ENCODE results near the gene PRELID3B. TPM values are rescaled to one million over a fixed set of nuclear protein-coding genes. Genes with fewer than 3 reads are reported as not detected.

PRELID3B gene
- total and polyA plus RNA-seq, 2 of the 13 experiments (the other 11 are each of a cell fraction or from before 2014, with no cell fraction given): 23.3 to 42.6 TPM

DNA sequence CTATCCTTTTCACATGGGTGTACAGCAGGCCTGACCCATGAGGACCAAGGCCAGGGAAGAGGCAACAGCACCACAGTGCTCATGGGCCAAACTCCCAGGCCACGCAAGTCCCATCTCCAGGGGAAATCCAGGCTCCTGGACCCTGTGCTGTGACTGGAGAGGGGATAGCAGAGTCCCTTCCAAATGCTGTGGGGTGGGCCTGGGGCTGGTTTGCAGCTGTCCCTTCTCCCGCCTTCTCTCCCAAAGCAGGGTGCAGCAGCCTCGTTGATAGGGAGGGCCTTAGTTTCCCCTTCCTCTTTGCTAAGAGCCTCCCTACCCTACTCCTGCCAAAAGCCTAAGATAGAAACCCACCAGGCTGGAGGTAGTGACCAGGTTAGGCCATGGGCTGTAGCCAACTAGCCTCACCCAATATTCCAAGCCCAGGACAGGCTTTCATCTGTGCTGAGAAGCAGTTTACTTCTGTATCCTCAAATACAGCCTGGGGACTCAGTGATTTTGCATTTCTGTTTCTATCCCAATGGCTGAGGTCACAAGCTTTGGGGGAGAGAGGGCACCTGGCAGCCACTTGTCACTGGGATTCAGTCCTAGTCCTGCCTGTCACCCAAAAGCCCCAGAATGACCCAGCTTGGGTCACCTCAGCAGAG lies 36.9 kb downstream of the PRELID3B start (continued):
- TF ChIP-seq, protein P1, sequence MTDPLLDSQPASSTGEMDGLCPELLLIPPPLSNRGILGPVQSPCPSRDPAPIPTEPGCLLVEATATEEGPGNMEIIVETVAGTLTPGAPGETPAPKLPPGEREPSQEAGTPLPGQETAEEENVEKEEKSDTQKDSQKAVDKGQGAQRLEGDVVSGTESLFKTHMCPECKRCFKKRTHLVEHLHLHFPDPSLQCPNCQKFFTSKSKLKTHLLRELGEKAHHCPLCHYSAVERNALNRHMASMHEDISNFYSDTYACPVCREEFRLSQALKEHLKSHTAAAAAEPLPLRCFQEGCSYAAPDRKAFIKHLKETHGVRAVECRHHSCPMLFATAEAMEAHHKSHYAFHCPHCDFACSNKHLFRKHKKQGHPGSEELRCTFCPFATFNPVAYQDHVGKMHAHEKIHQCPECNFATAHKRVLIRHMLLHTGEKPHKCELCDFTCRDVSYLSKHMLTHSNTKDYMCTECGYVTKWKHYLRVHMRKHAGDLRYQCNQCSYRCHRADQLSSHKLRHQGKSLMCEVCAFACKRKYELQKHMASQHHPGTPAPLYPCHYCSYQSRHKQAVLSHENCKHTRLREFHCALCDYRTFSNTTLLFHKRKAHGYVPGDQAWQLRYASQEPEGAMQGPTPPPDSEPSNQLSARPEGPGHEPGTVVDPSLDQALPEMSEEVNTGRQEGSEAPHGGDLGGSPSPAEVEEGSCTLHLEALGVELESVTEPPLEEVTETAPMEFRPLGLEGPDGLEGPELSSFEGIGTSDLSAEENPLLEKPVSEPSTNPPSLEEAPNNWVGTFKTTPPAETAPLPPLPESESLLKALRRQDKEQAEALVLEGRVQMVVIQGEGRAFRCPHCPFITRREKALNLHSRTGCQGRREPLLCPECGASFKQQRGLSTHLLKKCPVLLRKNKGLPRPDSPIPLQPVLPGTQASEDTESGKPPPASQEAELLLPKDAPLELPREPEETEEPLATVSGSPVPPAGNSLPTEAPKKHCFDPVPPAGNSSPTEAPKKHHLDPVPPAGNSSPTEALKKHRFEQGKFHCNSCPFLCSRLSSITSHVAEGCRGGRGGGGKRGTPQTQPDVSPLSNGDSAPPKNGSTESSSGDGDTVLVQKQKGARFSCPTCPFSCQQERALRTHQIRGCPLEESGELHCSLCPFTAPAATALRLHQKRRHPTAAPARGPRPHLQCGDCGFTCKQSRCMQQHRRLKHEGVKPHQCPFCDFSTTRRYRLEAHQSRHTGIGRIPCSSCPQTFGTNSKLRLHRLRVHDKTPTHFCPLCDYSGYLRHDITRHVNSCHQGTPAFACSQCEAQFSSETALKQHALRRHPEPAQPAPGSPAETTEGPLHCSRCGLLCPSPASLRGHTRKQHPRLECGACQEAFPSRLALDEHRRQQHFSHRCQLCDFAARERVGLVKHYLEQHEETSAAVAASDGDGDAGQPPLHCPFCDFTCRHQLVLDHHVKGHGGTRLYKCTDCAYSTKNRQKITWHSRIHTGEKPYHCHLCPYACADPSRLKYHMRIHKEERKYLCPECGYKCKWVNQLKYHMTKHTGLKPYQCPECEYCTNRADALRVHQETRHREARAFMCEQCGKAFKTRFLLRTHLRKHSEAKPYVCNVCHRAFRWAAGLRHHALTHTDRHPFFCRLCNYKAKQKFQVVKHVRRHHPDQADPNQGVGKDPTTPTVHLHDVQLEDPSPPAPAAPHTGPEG (CRISPR knock-in tag; IDR thresholded peaks at IDR 0.05): no peak
- no peak for TF ChIP-seq ZNF672 (CRISPR knock-in tag; IDR thresholded peaks at IDR 0.05)
- TF ChIP-seq MBNL3 (CRISPR knock-in tag; conservative IDR thresholded peaks at IDR 0.05): no peak
- TF ChIP-seq, protein P2, sequence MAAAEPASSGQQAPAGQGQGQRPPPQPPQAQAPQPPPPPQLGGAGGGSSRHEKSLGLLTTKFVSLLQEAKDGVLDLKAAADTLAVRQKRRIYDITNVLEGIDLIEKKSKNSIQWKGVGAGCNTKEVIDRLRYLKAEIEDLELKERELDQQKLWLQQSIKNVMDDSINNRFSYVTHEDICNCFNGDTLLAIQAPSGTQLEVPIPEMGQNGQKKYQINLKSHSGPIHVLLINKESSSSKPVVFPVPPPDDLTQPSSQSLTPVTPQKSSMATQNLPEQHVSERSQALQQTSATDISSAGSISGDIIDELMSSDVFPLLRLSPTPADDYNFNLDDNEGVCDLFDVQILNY (CRISPR knock-in tag; conservative IDR thresholded peaks at IDR 0.05): no peak
- no peak for TF ChIP-seq FOXM1 (CRISPR knock-in tag; IDR thresholded peaks at IDR 0.05)
- TF ChIP-seq, protein P3, sequence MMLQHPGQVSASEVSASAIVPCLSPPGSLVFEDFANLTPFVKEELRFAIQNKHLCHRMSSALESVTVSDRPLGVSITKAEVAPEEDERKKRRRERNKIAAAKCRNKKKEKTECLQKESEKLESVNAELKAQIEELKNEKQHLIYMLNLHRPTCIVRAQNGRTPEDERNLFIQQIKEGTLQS (CRISPR knock-in tag; IDR thresholded peaks at IDR 0.05): no peak
- TF ChIP-seq IRF2 (CRISPR knock-in tag; IDR thresholded peaks at IDR 0.05): no peak
- 0 out of 2 replicates have a peak, but pooled peaks have one; percentile 18 for TF ChIP-seq ZNF121 (CRISPR knock-in tag; IDR thresholded peaks at IDR 0.05)
- no peak for TF ChIP-seq PCBP2 (optimal IDR thresholded peaks at IDR 0.05; ENCODE audit: low read depth, low read length, poor library complexity, severe bottlenecking)
- TF ChIP-seq AKAP8 (CRISPR knock-in tag; IDR thresholded peaks at IDR 0.05): 0 out of 2 replicates have a peak, but pooled peaks have one; percentile 12
- TF ChIP-seq TCF12 (IDR thresholded peaks at IDR 0.05): no peak
- TF ChIP-seq TCF12 (CRISPR knock-in tag; IDR thresholded peaks at IDR 0.05): no peak
- 0 out of 2 replicates have a peak, but pooled peaks have one; percentile 7 for TF ChIP-seq HIVEP1 (CRISPR knock-in tag; IDR thresholded peaks at IDR 0.05)
- TF ChIP-seq, protein P4, sequence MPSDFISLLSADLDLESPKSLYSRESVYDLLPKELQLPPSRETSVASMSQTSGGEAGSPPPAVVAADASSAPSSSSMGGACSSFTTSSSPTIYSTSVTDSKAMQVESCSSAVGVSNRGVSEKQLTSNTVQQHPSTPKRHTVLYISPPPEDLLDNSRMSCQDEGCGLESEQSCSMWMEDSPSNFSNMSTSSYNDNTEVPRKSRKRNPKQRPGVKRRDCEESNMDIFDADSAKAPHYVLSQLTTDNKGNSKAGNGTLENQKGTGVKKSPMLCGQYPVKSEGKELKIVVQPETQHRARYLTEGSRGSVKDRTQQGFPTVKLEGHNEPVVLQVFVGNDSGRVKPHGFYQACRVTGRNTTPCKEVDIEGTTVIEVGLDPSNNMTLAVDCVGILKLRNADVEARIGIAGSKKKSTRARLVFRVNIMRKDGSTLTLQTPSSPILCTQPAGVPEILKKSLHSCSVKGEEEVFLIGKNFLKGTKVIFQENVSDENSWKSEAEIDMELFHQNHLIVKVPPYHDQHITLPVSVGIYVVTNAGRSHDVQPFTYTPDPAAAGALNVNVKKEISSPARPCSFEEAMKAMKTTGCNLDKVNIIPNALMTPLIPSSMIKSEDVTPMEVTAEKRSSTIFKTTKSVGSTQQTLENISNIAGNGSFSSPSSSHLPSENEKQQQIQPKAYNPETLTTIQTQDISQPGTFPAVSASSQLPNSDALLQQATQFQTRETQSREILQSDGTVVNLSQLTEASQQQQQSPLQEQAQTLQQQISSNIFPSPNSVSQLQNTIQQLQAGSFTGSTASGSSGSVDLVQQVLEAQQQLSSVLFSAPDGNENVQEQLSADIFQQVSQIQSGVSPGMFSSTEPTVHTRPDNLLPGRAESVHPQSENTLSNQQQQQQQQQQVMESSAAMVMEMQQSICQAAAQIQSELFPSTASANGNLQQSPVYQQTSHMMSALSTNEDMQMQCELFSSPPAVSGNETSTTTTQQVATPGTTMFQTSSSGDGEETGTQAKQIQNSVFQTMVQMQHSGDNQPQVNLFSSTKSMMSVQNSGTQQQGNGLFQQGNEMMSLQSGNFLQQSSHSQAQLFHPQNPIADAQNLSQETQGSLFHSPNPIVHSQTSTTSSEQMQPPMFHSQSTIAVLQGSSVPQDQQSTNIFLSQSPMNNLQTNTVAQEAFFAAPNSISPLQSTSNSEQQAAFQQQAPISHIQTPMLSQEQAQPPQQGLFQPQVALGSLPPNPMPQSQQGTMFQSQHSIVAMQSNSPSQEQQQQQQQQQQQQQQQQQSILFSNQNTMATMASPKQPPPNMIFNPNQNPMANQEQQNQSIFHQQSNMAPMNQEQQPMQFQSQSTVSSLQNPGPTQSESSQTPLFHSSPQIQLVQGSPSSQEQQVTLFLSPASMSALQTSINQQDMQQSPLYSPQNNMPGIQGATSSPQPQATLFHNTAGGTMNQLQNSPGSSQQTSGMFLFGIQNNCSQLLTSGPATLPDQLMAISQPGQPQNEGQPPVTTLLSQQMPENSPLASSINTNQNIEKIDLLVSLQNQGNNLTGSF (CRISPR knock-in tag; IDR thresholded peaks at IDR 0.05): no peak

All from HepG2 (cell line).